CD4-positive, alpha-beta T cell (primary cell): Measurements from ENCODE around the gene EHD3. TPM values are rescaled to one million over a fixed set of nuclear protein-coding genes. Genes with fewer than 3 reads are reported as not detected.

Experiments used
- ATAC-seq: fragments of 200-7000 bp; cut with Tn5 transposase; one replicate; pipeline ENCODE4 v1.10.0; 2022; ENCODE audit warnings: mild to moderate bottlenecking; ENCODE audit not compliant: poor library complexity
- CTCF ChIA-PET: fragments of 350-600 bp; sonication (Branson Sonifier 250); formaldehyde crosslinking; loops from one replicate; lab custom pipeline; 2021; ENCODE audit warnings: antibody characterized with exemption, inconsistent platforms; lab: Charles Lee
- POLR2A ChIA-PET: fragments of 350-600 bp; sonication (Branson Sonifier 250); formaldehyde crosslinking; loops from one replicate; lab custom pipeline; 2021; ENCODE audit warnings: antibody characterized with exemption, inconsistent platforms; lab: Charles Lee
- DNase-seq, 14 experiments: peaks; one replicate each; pipeline ENCODE4 v3.0.0-alpha.2; 2013 to 2020; ENCODE audit warnings: mixed read lengths in 2 of 14
- H3K27ac ChIP-seq, 2 donors: one replicate each; pipeline versions ENCODE4 v1.5.1 to v1.7.0; 2013; ENCODE audit warnings: low read length in 2 of 2, low read depth in 1 of 2, mild to moderate bottlenecking in 1 of 2
- H3K27me3 ChIP-seq, 2 experiments: 1 replicate in 1 of 2; 2 replicates in 1 of 2; pipeline versions ENCODE4 v1.6.1 to v1.7.0; 2013; ENCODE audit warnings: low read length in 2 of 2, control low read depth in 1 of 2, mild to moderate bottlenecking in 1 of 2, moderate library complexity in 1 of 2; ENCODE audit not compliant: insufficient read depth in 2 of 2, control insufficient read depth in 1 of 2
- H3K36me3 ChIP-seq: one replicate; pipeline ENCODE4 v1.6.1; 2013; ENCODE audit warnings: low read length, control low read depth; ENCODE audit not compliant: insufficient read depth
- H3K4me1 ChIP-seq: one replicate; pipeline ENCODE4 v1.6.1; 2013; ENCODE audit warnings: low read length, control low read depth; ENCODE audit not compliant: insufficient read depth
- H3K4me3 ChIP-seq: one replicate; pipeline ENCODE4 v1.5.1; 2013; ENCODE audit warnings: mild to moderate bottlenecking, low read length, moderate library complexity
- H3K9me3 ChIP-seq, 2 experiments: 1 replicate in 1 of 2; 2 replicates in 1 of 2; pipeline versions ENCODE4 v1.6.1 to v1.7.0; 2013; ENCODE audit warnings: low read length in 2 of 2, mild to moderate bottlenecking in 2 of 2, control low read depth in 1 of 2, moderate library complexity in 1 of 2; ENCODE audit not compliant: control insufficient read depth in 1 of 2, insufficient read depth in 1 of 2
- H3K27ac Mint-ChIP-seq: one replicate; pipeline ENCODE4 v1.8.0; 2020; ENCODE audit warnings: mixed read lengths
- H3K27me3 Mint-ChIP-seq: one replicate; pipeline ENCODE4 v1.8.0; 2021; ENCODE audit warnings: mixed read lengths
- H3K36me3 Mint-ChIP-seq: one replicate; pipeline ENCODE4 v1.8.0; 2021; ENCODE audit warnings: low read depth, mixed read lengths
- H3K4me1 Mint-ChIP-seq: one replicate; pipeline ENCODE4 v1.8.0; 2021; ENCODE audit warnings: low read depth, mixed read lengths
- H3K4me3 Mint-ChIP-seq: one replicate; pipeline ENCODE4 v1.8.0; 2020; ENCODE audit warnings: mild to moderate bottlenecking, mixed read lengths
- H3K9me3 Mint-ChIP-seq: one replicate; pipeline ENCODE4 v1.8.0; 2020; ENCODE audit warnings: mixed read lengths
- CTCF ChIP-seq: fragments of 200-600 bp; IDR thresholded peaks from one replicate; pipeline ENCODE4 v1.8.0; 2022; ENCODE audit warnings: antibody characterized with exemption, mild to moderate bottlenecking
- intact Hi-C, 2 experiments: fragments of 100-400 bp; cut with DNase I in 1 of 2; cut with micrococcal nuclease in 1 of 2; formaldehyde crosslinking; loops; one replicate each; pipeline versions ENCODE4 v1.15.1 to v1.9.0; 2023 to 2025; cut with DNase I, micrococcal nuclease
- total RNA-seq, 174 experiments: library from RNA in 2 of 174; stranded (reverse) in 2 of 174; gene quantifications; one replicate each; pipeline ENCODE4 v1.2.3 and lab custom pipeline; 2021 to 2026

EHD3 gene
- total RNA-seq, 2 experiments from 2014 or later, result 1.4 to 1.7 TPM

GRCh38 chr2:31192396-31192795, 41.6 kb upstream of the EHD3 start:
- Mint-ChIP-seq H3K36me3 (no peaks in the 10 kb centered on the region), H3K27ac (no peak overlapping the region), H3K9me3 (no peaks in the 10 kb centered on the region), H3K4me3 (no peak overlapping the region), H3K4me1 (no peaks in the 10 kb centered on the region), H3K27me3 (no peaks in the 10 kb centered on the region)
- H3K27me3 ChIP-seq, result no peaks in the 10 kb centered on the region
- no peaks in the 10 kb centered on the region for H3K4me1 ChIP-seq
- TF ChIP-seq CTCF, result no peak
- H3K27ac ChIP-seq, result no peak overlapping the region
- DNase-seq (no peak), ATAC-seq (no peak)
- ChIA-PET CTCF (no interaction called here), POLR2A (no interaction called here)
- H3K36me3 ChIP-seq, result no peaks in the 10 kb centered on the region
- H3K9me3 ChIP-seq, result no peaks in the 10 kb centered on the region
- H3K4me3 ChIP-seq, result no peak overlapping the region
- intact Hi-C loops, result no loop called here

GRCh38 chr2:31192851-31193392, 41.0 kb upstream of the EHD3 start:
- CTCF ChIA-PET, result no interaction called here
- H3K4me1 ChIP-seq, result no peaks in the 10 kb centered on the region
- no peak overlapping the region for H3K4me3 ChIP-seq
- H3K36me3 ChIP-seq, result no peaks in the 10 kb centered on the region
- no peaks in the 10 kb centered on the region for H3K27me3 ChIP-seq
- DNase-seq, result no peak
- POLR2A ChIA-PET, result no interaction called here
- H3K9me3 ChIP-seq, result no peaks in the 10 kb centered on the region
- Mint-ChIP-seq H3K9me3 (no peaks in the 10 kb centered on the region), H3K4me3 (no peak overlapping the region), H3K27ac (no peak overlapping the region), H3K4me1 (no peaks in the 10 kb centered on the region), H3K36me3 (no peaks in the 10 kb centered on the region), H3K27me3 (no peaks in the 10 kb centered on the region)
- TF ChIP-seq CTCF, result no peak
- intact Hi-C loops, result no loop called here
- no peak overlapping the region for H3K27ac ChIP-seq
- no peak for ATAC-seq

- H3K4me3 ChIP-seq, result no peak overlapping the region
- Mint-ChIP-seq H3K4me3 (no peak overlapping the region), H3K4me1 (no peaks in the 10 kb centered on the region), H3K27me3 (no peaks in the 10 kb centered on the region), H3K9me3 (no peaks in the 10 kb centered on the region), H3K27ac (no peak overlapping the region), H3K36me3 (no peaks in the 10 kb centered on the region)
- no peak for ATAC-seq
- H3K27ac ChIP-seq, result no peak overlapping the region
- H3K27me3 ChIP-seq, result no peaks in the 10 kb centered on the region
- no peak for TF ChIP-seq CTCF
- H3K36me3 ChIP-seq, result no peaks in the 10 kb centered on the region
- CTCF ChIA-PET, result no interaction called here
- no peak for DNase-seq
- H3K9me3 ChIP-seq, result no peaks in the 10 kb centered on the region
- H3K4me1 ChIP-seq, result no peaks in the 10 kb centered on the region
- intact Hi-C loops, result no loop called here
- POLR2A ChIA-PET, result no interaction called here
Measured at GRCh38 chr2:31193806-31194205, 40.1 kb upstream of the EHD3 start.
